HCT116 (cell line): Measurements from ENCODE around the gene COMTD1. TPM values are rescaled to one million over a fixed set of nuclear protein-coding genes. Genes with fewer than 3 reads are reported as not detected.

ENCODE experiments used
- ATAC-seq: fragments of 200-7000 bp; cut with Tn5 transposase; 2 replicates; pipeline ENCODE4 v1.9.1; 2020; ENCODE audit warnings: mild to moderate bottlenecking, moderate library complexity
- BruUV-seq: library from RNA; stranded (reverse); fragments of 400-500 nt; replicated peaks from 2 replicates; lab custom pipeline; 2021; lab: Mats Ljungman, UMichigan
- CTCF ChIA-PET: fragments of 300-600 bp; sonication (Branson Sonifier 250); formaldehyde crosslinking; loops from one replicate; lab custom pipeline; 2021; ENCODE audit warnings: antibody characterized with exemption; lab: Charles Lee
- POLR2A ChIA-PET: fragments of 300-600, 350-600 bp; sonication (Branson Sonifier 250); formaldehyde crosslinking; loops from one replicate; lab custom pipeline; 2021; ENCODE audit warnings: antibody characterized with exemption; lab: Charles Lee
- RAD21 ChIA-PET, 2 experiments: fragments of 300-600 bp; sonication (Branson Sonifier 250); formaldehyde crosslinking; loops; one replicate each; lab custom pipeline; 2023; ENCODE audit warnings: low total read pairs in 2 of 2; ENCODE audit not compliant: uncharacterized antibody in 2 of 2, unreplicated experiment in 2 of 2, low non-redundant PET in 1 of 2; lab: Charles Lee
- DNase-seq: peaks from one replicate; pipeline ENCODE4 v3.0.0-alpha.2; 2010; ENCODE audit warnings: low read depth, low spot score
- H2AFZ ChIP-seq: fragments of 200-600 bp; shearing (Covaris generic), sonication (generic); 2 replicates; pipeline ENCODE4 v1.6.1; 2017; ENCODE audit warnings: low read depth, mixed run types, mixed read lengths, antibody characterized with exemption, low read length; ENCODE audit not compliant: poor library complexity, severe bottlenecking
- H3K27ac ChIP-seq: 2 replicates; pipeline ENCODE4 v1.5.1; 2012; ENCODE audit warnings: low read depth, low read length
- H3K27me3 ChIP-seq: fragments of 200-600 bp; sonication (generic); 2 replicates; pipeline ENCODE4 v1.6.1; 2016; ENCODE audit warnings: mixed run types, low read length, mixed read lengths; ENCODE audit not compliant: insufficient read depth
- H3K36me3 ChIP-seq, 2 experiments: fragments of 200-500 bp in 1 of 2; fragments of 200-600 bp in 1 of 2; sonication (Bioruptor generic) in 1 of 2; sonication (generic) in 1 of 2; 2 replicates each; pipeline versions ENCODE4 v1.5.1 to v1.6.1; 2014 to 2016; ENCODE audit warnings: low read length in 2 of 2, inconsistent platforms in 1 of 2, mixed read lengths in 1 of 2, mixed run types in 1 of 2; ENCODE audit not compliant: insufficient read depth in 2 of 2, control insufficient read depth in 1 of 2
- H3K4me1 ChIP-seq, 2 experiments: fragments of 200-600 bp in 1 of 2; sonication (generic) in 1 of 2; 2 replicates each; pipeline versions ENCODE4 v1.5.1 to v1.6.1; 2012 to 2017; ENCODE audit warnings: low read length in 2 of 2, inconsistent platforms in 1 of 2, mild to moderate bottlenecking in 1 of 2, mixed read lengths in 1 of 2, mixed run types in 1 of 2, moderate library complexity in 1 of 2; ENCODE audit not compliant: insufficient read depth in 2 of 2, control insufficient read depth in 1 of 2
- H3K4me2 ChIP-seq: fragments of 200-600 bp; sonication (generic); 2 replicates; pipeline ENCODE4 v1.6.1; 2017; ENCODE audit warnings: mixed run types, low read length, mixed read lengths
- H3K4me3 ChIP-seq, 2 experiments: fragments of 200-600 bp in 1 of 2; sonication (generic) in 1 of 2; replicated peaks in 1 of 2; 2 replicates each; pipeline ENCODE4 v1.5.1; 2011 to 2016; ENCODE audit warnings: low read length in 2 of 2, control low read depth in 1 of 2, low read depth in 1 of 2, mild to moderate bottlenecking in 1 of 2, mixed read lengths in 1 of 2, mixed run types in 1 of 2
- H3K79me2 ChIP-seq: fragments of 200-600 bp; sonication (generic); 2 replicates; pipeline ENCODE4 v1.6.1; 2017; ENCODE audit warnings: mild to moderate bottlenecking, mixed run types, low read length, moderate library complexity, mixed read lengths; ENCODE audit not compliant: insufficient read depth
- H3K9ac ChIP-seq: fragments of 200-600 bp; sonication (generic); 2 replicates; pipeline ENCODE4 v1.6.1; 2016; ENCODE audit warnings: low read length, mixed read lengths
- H3K9me2 ChIP-seq: fragments of 200-600 bp; sonication (generic), shearing (Covaris generic); 2 replicates; pipeline ENCODE4 v1.6.1; 2017; ENCODE audit warnings: mixed run types, mild to moderate bottlenecking, moderate library complexity; ENCODE audit not compliant: insufficient read depth
- H3K9me3 ChIP-seq, 2 experiments: fragments of 200-500 bp in 1 of 2; fragments of 200-600 bp in 1 of 2; sonication (Bioruptor generic) in 1 of 2; sonication (generic) in 1 of 2; 2 replicates each; pipeline ENCODE4 v1.6.1; 2014 to 2017; ENCODE audit warnings: low read length in 2 of 2, mixed read lengths in 2 of 2, inconsistent platforms in 1 of 2, low read depth in 1 of 2, mild to moderate bottlenecking in 1 of 2, mixed run types in 1 of 2, moderate library complexity in 1 of 2; ENCODE audit not compliant: control insufficient read depth in 1 of 2, insufficient read depth in 1 of 2
- H4K20me1 ChIP-seq: fragments of 200-600 bp; sonication (generic), shearing (Covaris generic); 2 replicates; pipeline ENCODE4 v1.6.1; 2017; ENCODE audit warnings: mixed run types, mild to moderate bottlenecking, moderate library complexity; ENCODE audit not compliant: insufficient read depth
- ATF3 ChIP-seq: IDR thresholded peaks from 2 replicates; pipeline ENCODE4 v1.6.1; 2012
- CBX3 ChIP-seq: IDR thresholded peaks from 2 replicates; pipeline ENCODE4 v1.6.1; 2012; ENCODE audit warnings: low read depth
- CEBPB ChIP-seq: IDR thresholded peaks from 2 replicates; pipeline ENCODE4 v1.6.1; 2012; ENCODE audit warnings: low read depth
- CTCF ChIP-seq, 3 experiments: fragments of 200-600 bp in 1 of 3; sonication (generic) in 1 of 3; IDR thresholded peaks in 2 of 3; conservative IDR thresholded peaks in 1 of 3; 2 replicates each; pipeline ENCODE4 v1.5.1; 2012 to 2017; ENCODE audit warnings: low read depth in 2 of 3, low read length in 2 of 3, antibody characterized with exemption in 1 of 3, borderline replicate concordance in 1 of 3, control low read depth in 1 of 3, mild to moderate bottlenecking in 1 of 3, mixed read lengths in 1 of 3, mixed run types in 1 of 3, moderate library complexity in 1 of 3; ENCODE audit not compliant: insufficient read depth in 1 of 3
- EZH2phosphoT487 ChIP-seq: fragments of 200-600 bp; IDR thresholded peaks from 2 replicates; pipeline ENCODE4 v1.6.1; 2018; ENCODE audit warnings: antibody characterized with exemption, borderline replicate concordance
- FOSL1 ChIP-seq: IDR thresholded peaks from 2 replicates; pipeline ENCODE4 v1.6.1; 2012; ENCODE audit warnings: low read depth
- JUND ChIP-seq: IDR thresholded peaks from 2 replicates; pipeline ENCODE4 v1.6.1; 2012
- MAX ChIP-seq: IDR thresholded peaks from 2 replicates; pipeline ENCODE4 v1.6.1; 2012
- POLR2AphosphoS5 ChIP-seq: IDR thresholded peaks from 2 replicates; pipeline ENCODE4 v1.6.1; 2011; ENCODE audit warnings: mild to moderate bottlenecking, low read depth, low read length, moderate library complexity
- RAD21 ChIP-seq: IDR thresholded peaks from 2 replicates; pipeline ENCODE4 v1.6.1; 2012; ENCODE audit warnings: low read depth, mild to moderate bottlenecking
- SIN3A ChIP-seq: IDR thresholded peaks from 2 replicates; pipeline ENCODE4 v1.6.1; 2012; ENCODE audit warnings: low read depth
- SP1 ChIP-seq: IDR thresholded peaks from 2 replicates; pipeline ENCODE4 v1.6.1; 2012; ENCODE audit warnings: low read depth
- TCF7L2 ChIP-seq: IDR thresholded peaks from 2 replicates; pipeline ENCODE4 v1.7.0; 2011; ENCODE audit warnings: borderline replicate concordance, inconsistent platforms; ENCODE audit not compliant: insufficient read depth, insufficient read length; ENCODE audit errors: extremely low read depth
- YY1 ChIP-seq: IDR thresholded peaks from 2 replicates; pipeline ENCODE4 v1.6.1; 2011; ENCODE audit warnings: low read length, low read depth, moderate library complexity, mild to moderate bottlenecking; ENCODE audit not compliant: insufficient replicate concordance; ENCODE audit errors: extremely low read depth
- ZBTB33 ChIP-seq: IDR thresholded peaks from 2 replicates; pipeline ENCODE4 v1.6.1; 2011; ENCODE audit warnings: mild to moderate bottlenecking, low read length, moderate library complexity; ENCODE audit not compliant: insufficient replicate concordance; ENCODE audit errors: extremely low read depth
- ZFX ChIP-seq: fragments of 450-650 bp; IDR thresholded peaks from 2 replicates; pipeline ENCODE4 v1.6.1; 2017
- ZNF274 ChIP-seq: fragments of 200-500 bp; sonication (Bioruptor generic); IDR thresholded peaks from 2 replicates; pipeline ENCODE4 v1.6.1; 2014; ENCODE audit warnings: mild to moderate bottlenecking, low read depth, low read length, inconsistent platforms
- intact Hi-C: fragments of 100-400 bp; cut with micrococcal nuclease; formaldehyde crosslinking; loops from 2 replicates; pipeline ENCODE4 v1.10.0; 2022
- total RNA-seq: library from RNA; stranded (reverse); gene quantifications from one replicate; pipeline ENCODE4 v1.2.1, GENCODE V29; 2021; ENCODE audit not compliant: unreplicated experiment

Gene COMTD1
- total RNA-seq, 1 experiment from 2014 or later = 35.1 TPM

GRCh38 chr10:75230600-75231038 is 5.1 kb downstream of the COMTD1 start (continued):
- peak; percentile 13 for TF ChIP-seq YY1

GRCh38 chr10:75229971-75230370 is 5.8 kb downstream of the COMTD1 start:
- ChIA-PET POLR2A (interaction anchor here (1.0 kb wide), 2 partner anchors 19 to 119 kb away, joined by 3 read pairs; partner anchors contain the start of genes SAMD8 and VDAC2), RAD21 (interaction anchor here (1.0 kb wide), 2 partner anchors 42 kb away, joined by 3 to 4 read pairs; no protein-coding TSS in a partner anchor), CTCF (interaction anchor here (0.6 to 1.3 kb wide), 8 partner anchors 11 to 1073 kb away, joined by 3 to 14 read pairs (median 4); no protein-coding TSS in a partner anchor)
- H3K9ac ChIP-seq = no peak overlapping the region
- H3K27me3 ChIP-seq = no peaks in the 10 kb centered on the region
- intact Hi-C loops = loop anchor here (1.0 kb wide), 1 partner anchor 42 kb away; no protein-coding TSS in a partner anchor
- no TSS peak for BruUV-seq
- H4K20me1 ChIP-seq = peaks cover 22% of the 10 kb centered on the region; the same call in 1 of the 2 replicates
- H3K9me2 ChIP-seq = no peaks in the 10 kb centered on the region
- peaks cover 2 to 28% of the 10 kb centered on the region in 2 experiments; a peak in 3 of 4 replicates for H3K4me1 ChIP-seq
- H2AFZ ChIP-seq = no peak overlapping the region
- H3K79me2 ChIP-seq = peaks cover 77% of the 10 kb centered on the region
- no peaks in the 10 kb centered on the region for H3K9me3 ChIP-seq
- no peak for ATAC-seq
- no peak overlapping the region; the same call in 1 of the 2 replicates for H3K27ac ChIP-seq
- no peak for TF ChIP-seq ATF3
- TF ChIP-seq MAX = no peak
- no peak for TF ChIP-seq SP1
- TF ChIP-seq CEBPB = no peak
- no peak for TF ChIP-seq FOSL1
- TF ChIP-seq TCF7L2 = no peak
- TF ChIP-seq CBX3 = no peak
- TF ChIP-seq ZBTB33 = no peak
- TF ChIP-seq RAD21 = no peak
- TF ChIP-seq SIN3A = no peak
- no peak for TF ChIP-seq EZH2phosphoT487
- TF ChIP-seq ZNF274 = no peak
- TF ChIP-seq POLR2AphosphoS5 = no peak
- no peak for TF ChIP-seq JUND
- no peak for TF ChIP-seq ZFX
- TF ChIP-seq CTCF (IDR thresholded peaks at IDR 0.05 in 2 of 3, conservative IDR thresholded peaks at IDR 0.05 in 1 of 3; ENCODE audit: borderline replicate concordance in 1 of 3, insufficient read depth in 1 of 3, low read depth in 2 of 3, low read length in 2 of 3) = no peak
- DNase-seq = no peak
- H3K36me3 ChIP-seq = peaks cover 27 to 40% of the 10 kb centered on the region in 2 experiments
- H3K4me3 ChIP-seq = no peak overlapping the region
- no peak overlapping the region for H3K4me2 ChIP-seq
